ENCODE data around the gene AKT2.

AKT2 gene

DNA sequence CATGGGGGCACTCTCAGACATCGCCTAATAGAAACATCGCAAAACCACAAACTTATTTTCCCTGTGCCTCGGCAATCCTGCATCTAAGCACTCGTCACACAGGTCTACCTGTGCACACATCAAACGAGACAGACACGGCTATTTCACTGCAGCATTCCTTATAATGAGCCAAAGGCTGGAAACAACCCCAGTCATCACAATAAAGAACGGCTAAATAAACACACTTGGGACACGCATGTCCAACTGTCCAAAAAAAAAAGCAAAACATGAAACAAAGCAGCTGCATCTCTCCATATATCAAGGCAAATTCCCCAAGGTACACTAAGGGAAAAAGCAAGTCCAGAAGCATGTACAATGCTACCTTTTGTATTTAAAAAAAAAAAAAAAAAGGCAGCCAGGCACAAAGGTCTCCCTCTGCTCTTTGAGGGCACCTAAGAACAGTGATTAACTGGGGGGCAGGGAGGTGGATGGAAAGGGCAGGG, 31.5 kb downstream of the AKT2 start:
- no peak for DNase-seq (ENCODE audit: low read depth in 3 of 3)

DNA sequence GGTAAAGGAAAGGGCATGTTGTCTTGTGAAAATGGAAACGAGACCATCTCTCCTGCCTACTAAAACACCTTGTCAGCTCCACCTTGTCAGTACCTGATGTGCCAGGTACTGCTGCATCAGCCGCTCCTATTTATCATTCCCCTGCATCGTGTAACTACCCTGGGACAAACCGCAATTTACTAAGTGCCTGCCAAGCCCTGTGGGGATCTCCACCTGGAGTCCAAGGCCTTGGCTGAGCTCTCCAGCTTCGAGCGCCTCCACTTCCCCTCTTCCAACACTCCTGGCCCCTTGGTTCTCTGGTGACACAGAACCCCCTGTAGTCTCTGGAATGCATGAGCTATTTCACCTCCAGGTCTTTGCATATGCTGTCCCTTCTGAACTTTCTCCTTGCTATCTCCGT, 32.8 kb downstream of the AKT2 start:
- DNase-seq (ENCODE audit: low read depth in 3 of 3), result no peak

DNA sequence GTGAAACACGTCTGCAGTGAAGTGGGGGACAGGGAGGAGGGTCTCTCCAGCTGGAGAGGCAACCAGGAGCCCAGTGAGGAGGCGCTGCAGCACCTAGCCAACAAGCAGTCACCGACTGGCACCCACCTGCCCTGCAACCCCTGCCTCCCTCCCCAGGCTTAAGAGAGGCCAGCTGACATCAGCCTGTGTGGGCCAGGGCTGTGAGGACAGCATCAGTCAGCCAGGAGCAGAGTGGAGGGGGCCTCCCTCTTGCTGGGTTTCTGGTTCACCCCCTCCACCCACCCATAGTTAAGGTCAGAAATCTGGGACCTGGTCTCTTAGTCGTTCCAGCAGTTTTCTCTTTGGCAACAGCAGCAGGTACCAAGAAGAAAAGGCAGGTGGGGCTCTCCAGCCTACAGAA, 33.2 kb downstream of the AKT2 start:
- DNase-seq (ENCODE audit: low read depth in 3 of 3), result no peak

DNA sequence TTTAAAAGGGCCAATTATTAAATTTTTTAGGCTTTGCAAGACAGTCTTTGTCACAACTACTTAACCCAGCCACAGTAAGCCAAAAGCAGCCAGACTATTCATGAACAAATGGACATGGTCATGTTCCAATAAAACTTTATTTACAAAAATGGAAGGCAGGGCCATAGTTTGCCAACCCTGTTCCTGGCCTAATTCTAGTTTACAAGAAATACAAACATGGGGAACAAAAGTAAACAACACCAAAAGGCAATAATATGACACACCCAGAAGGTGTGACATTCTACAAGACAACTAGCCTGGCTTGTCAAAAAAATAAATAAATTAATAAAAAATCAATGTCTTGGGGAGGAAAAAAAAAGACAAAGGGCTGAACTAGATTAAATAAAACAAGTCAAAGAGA, 33.9 kb downstream of the AKT2 start:
- no peak for DNase-seq (ENCODE audit: low read depth in 3 of 3)

DNA sequence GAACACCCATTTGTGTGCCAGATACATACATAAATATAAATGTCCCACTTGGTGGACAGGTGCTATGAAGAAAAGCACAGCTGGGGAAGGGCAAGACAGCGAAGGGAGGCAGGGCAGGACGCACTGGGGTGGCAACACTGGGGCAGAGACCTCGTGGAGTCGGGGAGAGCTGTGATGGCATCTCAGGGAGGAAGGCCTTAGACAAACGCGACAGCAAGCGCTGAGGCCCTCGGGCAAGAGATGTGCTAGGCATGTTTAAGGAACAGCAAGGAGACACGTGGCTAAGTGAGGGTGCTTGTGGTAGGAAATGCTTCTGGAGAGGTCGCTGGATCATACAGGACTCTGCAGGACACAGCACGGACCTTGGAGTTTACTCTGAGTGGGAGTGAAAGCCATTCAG, 35.4 kb downstream of the AKT2 start:
- no peak for DNase-seq (ENCODE audit: low read depth in 3 of 3)

DNA sequence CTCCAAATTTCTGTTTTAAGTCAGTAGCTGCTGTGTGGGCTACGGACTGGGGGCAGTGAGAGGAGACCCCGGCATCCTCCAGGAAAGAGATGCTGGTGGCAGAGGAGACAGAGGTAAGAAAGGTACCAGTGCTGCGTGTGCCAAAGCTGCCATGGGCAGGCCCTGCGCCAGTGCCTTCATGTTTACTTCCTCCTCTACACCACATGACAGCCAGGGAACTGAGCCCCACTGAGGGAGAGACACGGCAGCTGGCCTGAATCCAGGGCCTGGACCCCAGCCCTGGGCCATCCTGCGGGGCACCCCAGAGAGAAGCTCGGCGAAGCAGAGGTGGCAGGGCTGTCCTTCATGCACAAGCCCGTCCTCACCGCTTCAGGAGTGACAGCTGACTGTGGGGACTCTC, 35.9 kb downstream of the AKT2 start:
- DNase-seq (ENCODE audit: low read depth in 3 of 3), result no peak

DNA sequence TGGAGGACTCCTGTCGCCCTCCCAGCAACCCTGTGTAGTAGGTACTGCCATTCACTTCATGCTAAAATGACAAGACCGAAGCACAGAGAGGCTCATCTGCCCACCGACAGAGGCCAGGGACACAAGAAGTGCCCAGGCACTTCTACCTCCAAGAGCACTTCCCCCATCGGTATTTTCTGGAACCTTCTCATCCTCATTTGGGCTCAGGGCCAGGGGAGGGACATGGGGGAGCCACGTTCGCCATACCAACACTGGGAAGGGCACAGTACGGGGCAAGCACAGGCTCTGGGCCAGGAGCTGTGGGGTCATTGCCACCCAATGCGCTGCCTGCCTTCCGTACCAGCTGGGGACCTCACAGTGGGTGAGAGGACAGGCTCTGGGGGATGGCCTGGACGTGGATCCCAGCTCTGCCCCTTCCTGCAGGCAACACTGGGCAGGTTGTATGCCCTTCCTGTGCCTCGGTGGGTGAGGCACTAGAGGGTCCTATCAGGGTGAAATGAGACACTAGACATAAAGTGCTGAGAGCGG, 37.3 kb downstream of the AKT2 start:
- DNase-seq (ENCODE audit: low read depth in 3 of 3), result no peak

DNA sequence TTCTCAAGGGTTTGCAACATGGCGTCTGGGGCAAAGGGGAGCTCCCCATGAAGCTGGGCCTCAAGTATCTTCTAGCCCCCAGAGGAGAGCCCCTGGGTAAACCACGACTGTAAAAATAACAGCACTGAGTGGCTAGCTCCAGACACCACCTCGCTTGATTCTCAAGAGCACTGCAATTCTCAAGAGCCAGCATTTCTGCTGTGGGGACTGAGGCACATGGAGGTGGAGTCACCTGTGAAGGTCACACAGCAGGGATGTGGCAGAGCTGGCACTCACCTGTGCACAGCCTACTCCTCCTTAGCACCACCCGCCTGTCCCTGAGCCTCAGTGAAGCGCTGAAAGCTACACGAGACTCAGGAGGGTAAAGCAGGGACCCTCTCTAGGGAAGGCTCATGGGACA, 38.0 kb downstream of the AKT2 start:
- no peak for DNase-seq (ENCODE audit: low read depth in 3 of 3)

DNA sequence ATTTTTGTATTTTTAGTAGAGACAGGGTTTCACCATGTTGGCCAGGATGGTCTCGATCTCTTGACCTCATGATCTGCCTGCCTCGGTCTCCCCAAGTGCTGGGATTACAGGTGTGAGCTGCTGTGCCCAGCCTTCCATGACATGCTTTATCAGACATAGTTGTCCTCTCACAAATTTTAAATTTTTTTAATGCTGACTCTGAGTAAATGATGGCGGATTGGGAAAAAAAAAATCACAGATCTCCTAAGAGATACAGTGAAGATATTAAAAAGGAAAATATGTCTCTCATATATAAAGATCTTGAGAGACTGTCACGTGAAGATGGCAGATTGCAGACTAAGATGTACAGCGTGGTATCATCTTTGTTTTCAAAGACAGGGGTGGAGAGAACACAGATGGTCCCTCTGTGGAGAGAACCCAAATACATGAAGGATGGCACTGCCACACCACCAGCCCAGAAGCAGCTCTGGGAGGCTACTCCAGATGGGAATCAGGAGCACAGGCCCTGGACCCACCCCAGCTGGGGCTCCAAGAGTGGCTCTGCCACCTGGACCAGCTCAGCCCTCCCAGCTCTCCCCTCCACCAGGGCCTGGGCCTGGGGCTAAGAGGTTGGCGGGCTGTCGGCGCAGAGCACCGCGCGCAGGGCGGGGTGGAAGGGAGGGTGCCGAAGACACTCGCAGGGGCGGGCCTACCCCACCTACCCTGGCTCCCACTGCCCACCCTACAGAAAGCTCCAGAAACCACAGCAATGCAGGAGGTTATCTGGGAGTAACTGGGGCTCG, 38.7 kb downstream of the AKT2 start:
- no peak for DNase-seq (ENCODE audit: low read depth in 3 of 3)

DNA sequence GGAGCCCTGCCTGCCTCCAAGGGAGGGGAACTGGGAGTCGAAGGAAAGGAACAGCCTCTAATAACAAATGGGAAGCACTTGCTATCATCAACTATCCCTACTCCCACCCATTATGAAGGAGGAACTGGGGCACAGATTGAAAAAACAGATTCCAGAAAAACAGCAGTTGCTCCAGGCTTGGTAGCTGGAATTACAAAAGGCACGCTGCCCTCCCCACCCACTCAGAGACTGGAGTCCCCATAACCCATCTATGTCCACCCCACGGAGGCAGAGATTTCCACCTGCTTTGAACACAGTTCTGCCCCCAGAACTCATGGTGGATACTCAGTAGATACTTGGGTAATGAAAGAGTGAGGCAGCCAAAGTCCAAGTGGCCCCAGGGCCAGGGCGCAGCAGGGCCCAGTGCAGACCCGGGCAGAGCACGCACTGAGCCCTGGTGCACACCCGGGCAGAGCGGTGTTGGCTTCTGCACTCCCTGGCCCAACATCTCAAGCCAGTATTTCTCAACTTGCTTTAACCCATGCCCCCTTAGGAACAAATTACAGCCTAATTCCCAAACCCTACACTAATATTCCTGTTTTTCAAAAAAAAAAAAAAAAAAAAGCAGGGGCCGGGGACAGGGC, 39.5 kb downstream of the AKT2 start:
- DNase-seq (ENCODE audit: low read depth in 3 of 3), result no peak

DNA sequence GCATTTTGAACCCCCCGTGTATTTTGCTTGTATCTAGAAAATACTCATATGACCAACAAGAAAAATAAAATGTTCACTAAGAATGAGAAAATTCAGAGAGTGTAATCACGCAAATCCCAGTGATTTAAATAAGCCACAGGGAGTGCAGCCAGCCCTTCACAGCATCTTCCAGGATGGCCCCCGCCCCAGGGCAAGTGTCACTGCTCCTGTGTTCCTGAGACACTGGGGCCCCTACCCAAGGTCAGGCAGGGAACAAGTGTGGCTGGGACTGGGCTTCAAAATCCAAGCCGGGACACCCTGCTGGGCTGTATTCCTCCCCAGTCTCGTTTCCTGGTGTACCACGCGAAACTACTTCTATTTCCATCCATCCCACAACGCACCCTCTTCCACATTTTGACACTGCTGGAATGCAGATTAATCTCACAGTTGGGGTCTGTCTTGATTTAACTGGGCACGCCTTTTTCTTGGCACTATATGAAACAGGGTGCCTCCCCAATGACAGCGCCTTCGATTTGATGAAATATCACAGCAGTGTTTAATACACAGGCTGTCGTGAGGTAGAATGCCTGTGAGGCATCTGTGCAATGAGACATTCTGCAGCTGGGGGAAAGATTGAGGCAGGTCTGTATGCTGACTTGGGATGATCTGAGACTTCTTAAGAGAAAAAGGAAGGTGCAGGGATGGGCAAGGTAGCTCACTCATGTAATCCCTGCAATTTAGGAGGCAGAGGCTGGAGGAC, 40.4 kb downstream of the AKT2 start:
- DNase-seq (ENCODE audit: low read depth in 3 of 3), result no peak

DNA sequence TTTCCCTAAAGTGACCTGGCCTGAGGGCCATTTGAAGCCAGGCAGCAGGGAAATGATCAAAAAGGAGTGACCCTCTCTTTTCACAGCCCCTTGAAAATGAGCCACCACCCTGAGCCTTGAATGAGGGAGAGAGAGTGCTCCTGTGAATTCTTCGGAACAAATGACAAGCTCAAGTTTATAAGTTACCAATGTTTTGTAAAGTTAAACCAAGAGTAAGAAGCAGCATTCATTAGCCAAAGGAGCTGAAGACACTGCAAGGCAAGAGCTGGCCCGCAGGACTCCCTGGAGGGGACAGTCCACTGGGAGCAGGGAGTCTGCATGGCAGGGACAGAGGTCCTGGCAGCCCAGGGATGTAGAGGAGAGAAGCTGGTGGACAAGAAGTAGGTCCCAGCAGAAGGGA, 42.0 kb downstream of the AKT2 start:
- DNase-seq (ENCODE audit: low read depth in 3 of 3), result no peak

DNA sequence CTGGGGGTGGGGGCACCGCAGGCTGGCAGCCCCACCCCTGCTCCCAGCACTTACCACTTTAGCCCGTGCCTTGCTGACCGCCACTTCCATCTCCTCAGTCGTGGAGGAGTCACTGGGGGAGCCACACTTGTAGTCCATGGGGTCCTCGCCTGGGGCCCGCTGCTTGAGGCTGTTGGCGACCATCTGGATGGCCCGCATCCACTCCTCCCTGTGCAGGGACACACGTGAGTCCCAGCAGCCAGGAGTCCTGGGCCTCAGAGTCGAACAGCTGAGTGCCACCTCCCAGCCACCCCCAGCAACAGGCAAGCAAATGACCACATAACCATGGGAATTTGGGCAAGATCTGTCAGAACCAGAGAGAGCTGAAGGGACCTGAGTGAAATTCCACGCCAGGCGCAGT, 42.7 kb downstream of the AKT2 start:
- no peak for DNase-seq (ENCODE audit: low read depth in 3 of 3)

DNA sequence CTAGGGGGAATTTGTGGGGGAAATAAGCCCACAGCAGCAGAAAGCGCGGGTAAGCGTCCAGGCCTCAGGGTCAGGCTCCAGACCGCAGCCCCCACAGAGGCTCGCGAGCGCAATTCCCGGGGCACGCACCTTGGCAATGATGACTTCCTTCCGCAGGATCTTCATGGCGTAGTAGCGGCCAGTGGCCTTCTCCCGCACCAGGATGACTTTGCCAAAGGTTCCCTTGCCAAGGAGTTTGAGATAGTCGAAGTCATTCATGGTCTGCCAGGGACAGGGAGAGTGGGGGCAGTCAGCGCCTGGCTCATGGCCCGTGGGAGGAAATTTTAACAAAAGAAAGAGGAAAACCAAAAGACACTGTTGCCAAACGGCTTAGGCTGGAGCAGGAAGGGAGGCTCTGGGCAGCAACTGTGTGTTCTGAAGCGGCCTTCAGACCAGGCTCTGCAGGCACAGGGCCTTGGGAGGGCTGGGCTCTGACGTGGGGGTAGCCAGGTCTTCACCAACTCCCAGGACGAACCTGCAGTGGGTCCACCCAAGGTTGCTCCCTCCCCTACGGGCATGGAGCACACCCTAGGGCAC, 43.2 kb downstream of the AKT2 start:
- DNase-seq (ENCODE audit: low read depth in 3 of 3), result no peak

DNA sequence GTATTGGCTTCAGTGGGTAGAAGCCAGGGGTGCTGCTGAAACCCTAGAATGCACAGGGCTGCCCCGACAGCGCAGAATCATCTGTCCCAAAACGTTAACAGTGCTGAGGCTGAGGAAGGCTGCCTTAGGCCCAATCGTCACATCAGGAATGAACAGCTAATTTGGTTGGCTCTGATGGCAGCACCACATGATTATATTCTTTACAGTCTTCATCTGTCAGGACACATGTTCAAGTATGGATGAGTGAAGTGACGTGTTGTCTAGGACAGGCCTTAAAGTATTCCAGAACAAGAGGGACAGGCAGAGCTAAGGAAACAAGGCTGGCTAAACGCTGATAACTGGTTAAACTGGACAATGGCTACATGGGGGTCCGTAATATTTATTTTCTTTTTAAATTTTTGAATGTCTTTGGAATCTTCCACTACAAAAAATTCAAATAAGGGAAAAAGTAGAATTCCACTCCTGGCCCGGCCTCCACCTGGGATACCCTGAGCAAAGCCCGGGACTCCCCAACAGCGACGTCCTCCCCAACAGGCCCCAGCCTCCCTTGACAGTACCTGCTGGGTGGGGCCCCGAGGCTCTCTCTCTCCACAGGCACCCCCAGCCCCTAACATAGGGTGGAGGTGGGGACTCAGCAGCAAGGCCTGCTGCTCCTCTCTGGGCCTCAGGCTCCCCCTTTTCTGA, 43.9 kb downstream of the AKT2 start:
- no peak for DNase-seq (ENCODE audit: low read depth in 3 of 3)

DNA sequence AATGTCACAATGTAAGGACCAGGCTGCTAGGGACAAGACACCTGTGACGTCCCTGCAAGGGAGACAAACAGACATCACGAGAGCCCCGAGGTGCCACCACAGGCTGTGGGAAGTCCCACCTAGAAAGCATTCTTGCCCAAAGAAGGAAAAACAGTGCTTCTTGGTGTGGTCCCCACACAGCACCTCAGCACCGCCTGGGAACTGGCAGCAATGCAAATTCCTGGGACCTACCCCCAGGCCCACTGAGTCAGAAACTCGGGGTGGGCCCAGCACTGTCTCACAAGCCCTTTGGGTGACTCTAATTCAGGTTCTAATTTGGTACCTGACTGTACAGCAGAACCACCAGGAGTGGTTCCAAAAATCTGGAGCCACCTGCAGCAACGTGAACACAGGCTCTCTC, 44.8 kb downstream of the AKT2 start:
- DNase-seq (ENCODE audit: low read depth in 3 of 3), result no peak

DNA sequence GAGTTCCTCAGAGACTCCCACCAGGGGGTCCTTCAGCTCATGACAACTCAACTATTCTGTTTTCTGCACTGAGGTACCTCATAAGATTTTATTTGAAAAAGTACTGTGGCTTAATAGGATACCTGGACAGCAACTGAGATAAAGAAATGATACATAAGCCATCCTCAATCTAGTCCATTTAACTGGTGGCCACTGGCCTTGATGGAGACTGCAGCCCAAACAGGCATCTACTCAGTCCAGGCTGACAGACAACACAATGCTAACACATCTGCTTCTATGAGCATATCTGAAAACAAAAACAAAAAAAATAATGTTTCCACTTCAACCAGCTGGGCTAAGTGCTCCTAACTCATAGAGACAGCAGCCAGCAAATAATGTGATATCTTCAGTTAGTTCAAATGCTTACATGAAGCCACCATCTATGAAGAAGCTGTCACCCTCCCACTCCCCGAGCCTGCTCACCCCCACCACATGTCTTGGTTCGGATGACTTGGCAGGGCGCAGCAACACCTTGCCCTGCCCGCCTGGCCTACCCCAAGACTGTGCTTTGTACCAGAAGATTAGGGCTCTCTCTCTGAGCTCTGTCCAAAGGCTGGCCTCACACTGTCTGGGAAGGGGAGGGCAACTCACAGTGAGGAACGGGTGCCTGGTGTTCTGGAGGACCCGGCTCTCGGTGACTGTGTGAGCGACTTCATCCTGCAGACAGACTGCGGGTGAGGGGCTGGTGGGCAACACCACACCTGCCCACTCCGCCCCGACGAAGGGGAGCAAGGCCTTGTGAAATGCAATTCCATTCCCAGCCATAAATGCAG, 45.5 kb downstream of the AKT2 start:
- no peak for DNase-seq (ENCODE audit: low read depth in 3 of 3)

DNA sequence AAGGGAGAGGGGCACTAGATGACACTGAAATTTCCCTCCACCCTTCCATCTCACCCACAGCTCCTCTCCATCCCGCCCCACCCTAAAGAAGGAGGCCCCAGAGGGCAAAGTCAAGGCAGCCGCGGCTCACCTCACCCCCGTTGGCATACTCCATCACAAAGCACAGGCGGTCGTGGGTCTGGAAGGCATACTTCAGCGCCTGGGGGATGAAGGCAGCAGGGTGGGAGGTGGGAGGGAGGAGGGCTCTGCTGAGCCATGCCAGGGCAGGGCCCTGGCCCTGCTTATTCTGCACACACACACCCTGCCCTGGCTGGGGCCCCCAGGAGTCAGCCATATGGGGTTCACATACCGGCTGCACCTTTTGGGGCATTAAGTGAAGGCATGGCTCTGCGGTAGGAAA, 46.4 kb downstream of the AKT2 start:
- no peak for DNase-seq (ENCODE audit: low read depth in 3 of 3)

DNA sequence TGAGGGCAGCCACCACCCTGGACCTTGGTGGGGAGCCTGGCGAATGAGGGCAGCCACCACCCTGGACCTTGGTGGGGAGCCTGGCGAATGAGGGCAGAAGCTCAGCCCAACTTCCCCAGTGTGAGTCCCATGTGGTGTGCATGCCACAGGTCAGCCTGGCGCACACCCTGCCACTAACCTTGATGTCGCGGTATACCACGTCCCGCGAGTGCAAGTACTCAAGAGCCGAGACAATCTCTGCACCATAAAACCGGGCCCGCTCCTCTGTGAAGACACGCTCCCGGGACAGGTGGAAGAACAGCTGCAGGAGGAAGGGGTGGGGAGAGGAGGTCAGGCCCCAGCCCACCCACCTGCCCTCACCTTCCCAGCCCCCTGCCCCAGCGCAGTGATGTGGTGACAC, 47.4 kb downstream of the AKT2 start:
- no peak for DNase-seq (ENCODE audit: low read depth in 3 of 3)

DNA sequence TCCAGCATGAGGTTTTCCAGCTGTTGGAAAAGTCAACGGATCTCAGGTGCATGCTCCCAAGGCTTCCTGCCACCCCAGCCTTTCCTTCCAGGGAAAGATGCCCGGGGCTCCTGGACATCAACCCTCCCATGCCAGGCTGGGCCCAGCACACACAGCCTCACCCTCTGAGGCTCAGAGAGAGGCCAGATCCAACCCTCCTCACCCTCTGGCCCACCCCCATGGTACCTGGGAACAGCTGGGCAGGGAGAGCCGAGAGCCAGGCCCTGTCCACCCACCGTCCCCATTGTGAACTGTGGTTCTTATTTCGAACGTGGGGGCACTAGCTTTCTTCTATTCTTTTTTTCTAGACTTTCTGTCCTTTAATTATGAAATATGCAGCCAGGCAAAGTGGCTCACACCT, 48.8 kb downstream of the AKT2 start:
- DNase-seq (ENCODE audit: low read depth in 3 of 3), result no peak

DNA sequence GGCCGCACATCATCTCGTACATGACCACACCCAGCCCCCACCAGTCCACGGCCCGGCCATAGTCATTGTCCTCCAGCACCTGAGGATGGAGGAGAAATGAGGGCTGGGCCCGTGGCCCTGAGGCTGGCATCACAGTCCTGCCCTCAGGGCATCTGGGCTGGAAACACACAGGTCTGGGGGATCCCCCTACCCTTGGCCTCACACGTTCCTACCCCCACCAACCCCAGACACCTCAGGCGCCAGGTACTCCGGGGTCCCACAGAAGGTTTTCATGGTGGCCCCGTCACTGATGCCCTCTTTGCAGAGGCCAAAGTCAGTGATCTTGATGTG, 49.2 kb downstream of the AKT2 start:
- no peak for DNase-seq (ENCODE audit: low read depth in 3 of 3)

Measured in stimulated activated CD4-positive, alpha-beta T cell treated with anti-CD3 and anti-CD28 coated beads, TNF-alpha, amount 100 ng/mL, for 24 hours (primary cell).